SK-N-MC (cell line): ENCODE measurements around the gene APELA.

Source experiments
- EZH2 ChIP-seq: fragments of 200-600 bp; sonication (generic); IDR thresholded peaks from one replicate; pipeline ENCODE4 v1.6.1; 2017; ENCODE audit warnings: antibody characterized with exemption
- POLR2AphosphoS5 ChIP-seq: IDR thresholded peaks from 2 replicates; pipeline ENCODE4 v1.6.1; 2012; ENCODE audit warnings: mild to moderate bottlenecking, low read depth, low read length, borderline replicate concordance

DNA sequence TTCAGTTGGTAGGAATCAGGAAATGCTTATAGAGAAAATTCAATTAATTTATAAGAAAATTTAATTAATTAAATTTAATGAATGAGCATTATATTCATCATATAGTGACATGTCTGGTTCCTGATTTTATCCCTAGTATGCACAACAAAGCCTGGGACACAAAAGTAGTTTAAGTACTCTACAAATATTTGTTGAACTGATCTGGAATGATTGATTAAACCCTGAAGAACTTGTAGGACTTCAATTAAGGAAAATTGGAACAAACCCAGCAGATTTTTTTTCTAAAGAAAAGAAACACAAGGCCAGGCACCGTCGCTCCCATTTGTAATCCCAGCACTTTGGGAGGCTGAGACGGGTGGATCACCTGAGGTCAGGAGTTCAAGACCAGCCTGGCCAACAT lies 4.5 kb upstream of the APELA start:
- TF ChIP-seq POLR2AphosphoS5 (no peak), EZH2 (no peak)
